Osteoblast (primary cell): ENCODE data around the gene IFNGR2. TPM values are rescaled to one million over a fixed set of nuclear protein-coding genes. Genes with fewer than 3 reads are reported as not detected.
A peak's percentile ranks its signal among the peaks of the same experiment; 100 is the strongest.

Experiments used
- DNase-seq: peaks from one replicate; pipeline ENCODE4 v3.0.0; 2011; ENCODE audit warnings: low spot score, mixed read lengths; ENCODE audit not compliant: insufficient read length; ENCODE audit errors: missing footprints
- H2AFZ ChIP-seq: 2 replicates; pipeline ENCODE4 v1.6.0; 2011; ENCODE audit warnings: mild to moderate bottlenecking, low read length
- H3K27ac ChIP-seq: 2 replicates; pipeline ENCODE4 v1.5.1; 2011; ENCODE audit warnings: mild to moderate bottlenecking, low read depth, low read length, moderate library complexity
- H3K27me3 ChIP-seq: 2 replicates; pipeline ENCODE4 v1.6.0; 2012; ENCODE audit warnings: mild to moderate bottlenecking, control low read depth, inconsistent platforms, low read length, moderate library complexity; ENCODE audit not compliant: insufficient read depth
- H3K36me3 ChIP-seq: 2 replicates; pipeline ENCODE4 v1.5.1; 2011; ENCODE audit warnings: mild to moderate bottlenecking, low read length, control low read depth, moderate library complexity; ENCODE audit not compliant: insufficient read depth
- H3K4me1 ChIP-seq: 2 replicates; pipeline ENCODE4 v1.5.1; 2011; ENCODE audit warnings: mild to moderate bottlenecking, low read length, control low read depth, moderate library complexity; ENCODE audit not compliant: insufficient read depth
- H3K4me2 ChIP-seq: 2 replicates; pipeline ENCODE4 v1.6.0; 2011; ENCODE audit warnings: mild to moderate bottlenecking, low read length; ENCODE audit not compliant: insufficient read depth
- H3K4me3 ChIP-seq: fragments of 200-600 bp; sonication (generic); 3 replicates; pipeline ENCODE4 v1.5.1; 2012; ENCODE audit warnings: mild to moderate bottlenecking, low read length, inconsistent platforms; ENCODE audit not compliant: insufficient read depth
- H3K79me2 ChIP-seq: 2 replicates; pipeline ENCODE4 v1.6.0; 2012; ENCODE audit warnings: mild to moderate bottlenecking, low read length, control low read depth, inconsistent platforms; ENCODE audit not compliant: insufficient read depth
- H3K9me3 ChIP-seq: 2 replicates; pipeline ENCODE4 v1.5.1; 2011; ENCODE audit warnings: low read depth, low read length, control low read depth
- H4K20me1 ChIP-seq: 2 replicates; pipeline ENCODE4 v1.6.0; 2012; ENCODE audit warnings: mild to moderate bottlenecking, low read length, control low read depth; ENCODE audit not compliant: insufficient read depth
- CTCF ChIP-seq: IDR thresholded peaks from 2 replicates; pipeline ENCODE4 v1.5.1; 2011; ENCODE audit warnings: mild to moderate bottlenecking, low read depth, low read length, moderate library complexity; ENCODE audit errors: extremely low read depth
- total RNA-seq: library from RNA; depleted of rRNA; stranded (reverse); fragments of >200 nt; gene quantifications from 2 replicates; pipeline ENCODE4 v1.2.3, GENCODE V29; 2012

The IFNGR2 gene
- total RNA-seq, 1 donor = 60.1 TPM

- H3K36me3 ChIP-seq = no peaks in the 10 kb centered on the region
- no peak overlapping the region for H2AFZ ChIP-seq
- H3K27ac ChIP-seq = no peak overlapping the region
- H3K4me1 ChIP-seq = peaks cover 5% of the 10 kb centered on the region
- no peaks in the 10 kb centered on the region for H4K20me1 ChIP-seq
- no peaks in the 10 kb centered on the region for H3K79me2 ChIP-seq
- no peaks in the 10 kb centered on the region for H3K27me3 ChIP-seq
- no peak for TF ChIP-seq CTCF
- DNase-seq = no peak
- no peaks in the 10 kb centered on the region for H3K9me3 ChIP-seq
- no peak overlapping the region for H3K4me3 ChIP-seq
- no peak overlapping the region for H3K4me2 ChIP-seq
These were observed 15.0 kb upstream of the IFNGR2 start for GRCh38 chr21:33388188-33388587.

GRCh38 chr21:33390479-33390878, 12.7 kb upstream of the IFNGR2 start:
- Histone ChIP-seq H3K9me3 (no peaks in the 10 kb centered on the region), H2AFZ (no peak overlapping the region), H3K27ac (no peak overlapping the region), H3K27me3 (no peaks in the 10 kb centered on the region), H3K36me3 (no peaks in the 10 kb centered on the region), H3K4me2 (no peak overlapping the region), H3K4me1 (peaks cover 8% of the 10 kb centered on the region), H4K20me1 (no peaks in the 10 kb centered on the region), H3K79me2 (no peaks in the 10 kb centered on the region), H3K4me3 (no peak overlapping the region)
- DNase-seq = peak; percentile 10
- TF ChIP-seq CTCF = no peak

GRCh38 chr21:33391656-33392055, 11.6 kb upstream of the IFNGR2 start:
- Histone ChIP-seq H3K4me3 (no peak overlapping the region), H3K27me3 (no peaks in the 10 kb centered on the region), H3K79me2 (no peaks in the 10 kb centered on the region), H3K27ac (no peak overlapping the region), H3K36me3 (no peaks in the 10 kb centered on the region), H3K4me1 (peaks cover 20% of the 10 kb centered on the region), H4K20me1 (no peaks in the 10 kb centered on the region), H3K4me2 (no peak overlapping the region), H2AFZ (no peak overlapping the region), H3K9me3 (no peaks in the 10 kb centered on the region)
- DNase-seq = no peak
- TF ChIP-seq CTCF = no peak

- no peaks in the 10 kb centered on the region for H3K36me3 ChIP-seq
- no peaks in the 10 kb centered on the region for H4K20me1 ChIP-seq
- no peaks in the 10 kb centered on the region for H3K27me3 ChIP-seq
- H2AFZ ChIP-seq = no peak overlapping the region
- peaks cover 26% of the 10 kb centered on the region for H3K4me1 ChIP-seq
- DNase-seq = peak; percentile 30
- H3K27ac ChIP-seq = no peak overlapping the region
- no peaks in the 10 kb centered on the region for H3K79me2 ChIP-seq
- no peak overlapping the region for H3K4me3 ChIP-seq
- no peak for TF ChIP-seq CTCF
- H3K9me3 ChIP-seq = no peaks in the 10 kb centered on the region
- H3K4me2 ChIP-seq = no peak overlapping the region
These were observed 10.8 kb upstream of the IFNGR2 start for GRCh38 chr21:33392284-33392985.
